GM19239 (cell line): ENCODE measurements around the gene DLK2.
"Not testable (repeated sequence)": the region's sequence is repeated elsewhere in the genome, so short reads cannot be mapped to it uniquely, and the experiment has no call there.

Experiments used
- DNase-seq: peaks from one replicate; pipeline ENCODE4 v3.0.0; 2011; ENCODE audit warnings: low spot score; ENCODE audit not compliant: insufficient read length
- FAIRE-seq: peaks from 2 replicates; lab custom pipeline; 2011; peaks lifted over from hg19 to GRCh38; lab: Jason Lieb, UNC

DLK2 gene

DNA sequence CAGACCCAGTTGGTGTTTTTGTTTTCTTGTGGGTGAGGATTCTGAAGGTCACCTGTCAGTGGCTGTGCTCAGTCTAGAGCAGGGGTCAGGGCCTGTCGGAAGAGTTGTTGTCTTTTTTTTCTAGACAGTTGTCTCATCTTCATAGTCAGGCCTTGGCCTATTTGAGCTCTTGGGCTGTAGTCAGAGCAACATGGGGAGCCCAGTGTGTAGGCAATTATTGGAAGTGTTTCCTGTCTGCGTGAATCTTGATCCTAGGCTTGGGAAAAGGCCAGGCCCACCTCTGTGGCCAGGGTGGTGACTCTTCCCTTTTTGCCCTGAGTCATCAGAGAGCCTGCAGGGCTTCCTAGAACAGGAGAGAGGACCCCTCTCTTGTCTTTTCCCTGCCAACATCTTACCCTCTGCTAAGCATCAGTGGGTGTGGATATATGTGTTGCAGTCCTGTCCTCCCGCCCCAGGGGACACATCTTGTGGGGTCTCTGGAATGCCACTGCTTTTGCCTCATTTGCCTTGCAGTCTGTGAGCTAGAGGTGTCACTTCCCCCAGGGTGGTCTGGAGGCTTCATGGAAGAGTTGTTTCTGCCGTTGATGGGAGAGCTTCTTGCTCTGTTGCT lies 33.4 kb upstream of the DLK2 start:
- DNase-seq (no peak), FAIRE-seq (no peak)

- no peak for FAIRE-seq
- DNase-seq = no peak
These were observed 26.4 kb upstream of the DLK2 start for GRCh38 chr6:43481591-43482236.

GRCh38 chr6:43481075-43481474 lies 25.7 kb upstream of the DLK2 start:
- no peak for DNase-seq
- FAIRE-seq = no peak

- no peak for DNase-seq
- peak; percentile 48 for FAIRE-seq
These were observed 22.6 kb upstream of the DLK2 start for GRCh38 chr6:43478008-43478372.

GRCh38 chr6:43477235-43478007 lies 22.1 kb upstream of the DLK2 start, which contains the start of gene TJAP1:
TJAP1 (plus strand) TSS chr6:43477570; CDS start chr6:43499002, 21,432 bp downstream.
- FAIRE-seq = peak; percentile 90
- DNase-seq = peak; percentile 87

DNA sequence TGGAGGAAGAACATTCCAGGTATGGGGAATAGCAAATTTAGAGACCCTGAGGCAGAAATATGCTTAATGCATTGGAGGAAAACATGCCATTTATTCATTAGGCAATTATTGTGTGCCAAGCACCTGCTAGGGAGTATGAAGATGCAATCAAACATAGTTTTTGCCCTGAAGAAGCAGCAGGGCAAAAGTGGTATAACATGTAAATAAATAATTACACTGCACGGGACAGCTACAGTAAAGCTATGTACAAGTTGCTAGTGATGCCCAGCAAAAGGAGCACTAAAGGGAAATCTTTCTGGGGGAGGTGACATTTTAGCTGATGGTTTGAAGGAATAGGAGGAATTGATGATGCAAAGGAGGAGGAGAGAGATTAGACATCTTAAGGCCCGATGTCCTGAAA lies 21.4 kb upstream of the DLK2 start:
- DNase-seq (no peak), FAIRE-seq (no peak)

- FAIRE-seq (no peak), DNase-seq (no peak)
These were observed 20.2 kb upstream of the DLK2 start for GRCh38 chr6:43475516-43475915.

GRCh38 chr6:43472515-43472914 lies 17.2 kb upstream of the DLK2 start:
- FAIRE-seq (no peak), DNase-seq (no peak)

GRCh38 chr6:43471399-43471798 lies 16.1 kb upstream of the DLK2 start:
- DNase-seq (no peak), FAIRE-seq (no peak)

DNA sequence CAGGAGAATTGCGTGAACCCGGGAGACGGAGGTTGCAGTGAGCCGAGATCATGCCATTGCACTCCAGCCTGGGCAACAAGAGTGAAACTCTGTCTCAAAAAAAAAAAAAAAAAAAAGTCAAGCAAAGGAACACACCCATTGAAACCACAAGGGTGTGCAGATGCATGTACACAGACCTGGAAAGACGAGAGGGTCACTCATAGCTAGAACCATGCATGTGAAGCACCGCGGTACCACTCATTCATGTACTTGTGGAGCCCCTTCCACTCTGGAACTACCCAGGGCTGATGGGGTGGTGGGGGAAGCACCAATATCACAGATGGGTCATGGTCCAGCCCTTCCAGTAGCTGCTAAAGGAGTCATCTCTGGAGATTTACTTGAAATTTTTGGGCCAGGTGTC lies 14.6 kb upstream of the DLK2 start:
- DNase-seq (no peak), FAIRE-seq (no peak)

DNA sequence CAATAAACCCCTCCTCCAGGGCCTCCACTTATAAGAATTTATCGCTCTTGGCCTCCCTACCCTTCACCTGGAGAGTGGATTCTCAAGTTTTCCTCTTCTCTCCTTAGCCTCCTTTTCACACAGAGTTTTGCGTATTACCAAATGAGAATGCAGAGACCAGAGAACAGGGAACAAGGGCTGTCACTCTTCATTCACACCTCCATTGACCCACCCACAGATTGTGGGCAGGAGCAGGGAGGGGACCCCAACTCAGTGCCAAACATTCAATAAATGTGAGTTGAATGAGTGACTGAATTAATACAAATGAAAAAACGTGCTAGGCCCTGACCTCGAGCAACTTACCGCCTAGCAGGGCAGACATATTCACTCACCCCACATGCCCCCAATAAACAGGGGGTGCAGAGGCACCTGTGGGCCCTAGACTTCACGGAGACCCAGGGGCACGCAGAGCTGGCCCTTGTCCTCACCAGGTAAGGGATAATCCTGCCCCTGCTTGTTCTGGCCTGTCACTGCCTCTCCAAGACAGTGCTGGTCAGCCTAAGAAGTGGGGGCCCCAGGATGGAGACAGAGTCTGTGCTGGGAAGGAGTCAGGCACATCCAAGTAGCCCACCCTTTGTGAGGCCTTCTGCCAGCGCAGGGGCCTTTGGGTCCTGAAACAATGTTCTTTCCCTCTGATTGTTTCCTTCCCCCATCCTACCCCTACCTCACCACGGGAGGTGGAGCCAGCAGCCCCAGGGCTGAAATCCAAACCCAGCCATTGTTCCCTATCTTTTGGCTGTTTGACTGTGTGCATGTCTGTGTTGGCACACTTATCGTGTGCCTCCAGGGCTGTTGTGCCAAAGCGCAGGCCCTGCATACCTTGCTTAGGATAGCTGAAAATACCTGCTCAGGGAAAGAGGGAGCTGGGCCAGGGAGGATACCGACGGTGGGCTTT lies 13.7 kb upstream of the DLK2 start:
- DNase-seq = no peak
- FAIRE-seq = no peak

DNA sequence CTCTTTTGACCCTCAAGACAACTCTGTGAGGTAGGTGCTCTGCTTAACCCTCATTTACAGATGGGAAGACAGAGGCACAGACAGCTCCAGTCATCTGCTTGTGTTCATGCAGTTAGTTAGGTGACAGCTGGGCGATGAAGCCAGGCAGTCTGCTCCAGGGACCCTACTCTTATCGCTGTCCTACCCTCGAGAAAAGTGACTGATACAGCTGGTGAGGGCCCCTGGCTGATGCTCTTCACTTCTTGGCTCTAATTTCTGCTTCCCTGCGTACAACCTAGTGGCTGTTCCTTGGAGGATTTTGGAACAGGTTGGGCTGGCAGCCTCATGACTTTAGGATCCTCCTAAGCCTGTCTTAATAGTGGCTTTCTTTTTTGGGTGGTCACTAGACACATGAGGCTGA lies 12.9 kb upstream of the DLK2 start:
- FAIRE-seq = no peak
- DNase-seq = no peak

DNA sequence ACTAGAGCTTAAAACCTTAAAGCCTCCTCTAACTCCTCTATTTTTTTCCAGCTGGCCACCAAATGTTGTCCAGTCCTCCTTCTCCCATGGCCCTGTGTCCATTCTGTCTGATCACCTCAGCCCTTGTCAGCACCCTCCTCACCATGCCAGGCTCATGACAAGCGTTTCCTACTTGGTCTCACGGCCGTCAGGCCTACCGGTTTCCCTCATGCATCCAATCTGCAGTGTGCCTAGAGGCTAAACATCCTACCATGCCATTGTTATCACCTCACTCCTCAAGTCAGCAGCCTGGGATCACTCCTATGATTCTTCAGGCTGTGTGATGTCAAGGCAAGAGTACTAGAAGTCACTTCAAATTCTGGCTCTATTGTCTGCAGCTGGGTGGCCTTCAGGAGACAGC lies 12.4 kb upstream of the DLK2 start:
- FAIRE-seq = no peak

DNA sequence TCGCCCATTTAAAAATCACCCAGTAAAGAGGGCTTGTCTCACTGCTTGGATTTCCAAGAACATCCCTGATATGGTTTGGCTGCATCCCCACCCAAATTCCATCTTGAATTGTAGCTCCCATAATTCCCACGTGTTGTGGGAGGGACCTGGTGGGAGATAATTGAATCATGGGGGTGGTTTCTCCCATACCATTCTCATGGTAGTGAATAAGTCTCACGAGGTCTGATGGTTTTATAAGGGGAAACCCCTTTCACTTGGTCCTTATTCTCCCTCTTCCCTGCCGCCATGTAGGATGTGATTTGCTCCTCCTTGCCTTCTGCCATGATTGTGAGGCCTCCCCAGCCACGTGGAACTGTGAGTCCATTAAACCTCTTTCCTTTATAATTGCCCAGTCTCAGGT lies 11.9 kb upstream of the DLK2 start:
- DNase-seq, FAIRE-seq: not testable (repeated sequence)

More for the DNA sequence above, 12.4 kb upstream of the DLK2 start:
- no peak for DNase-seq

- no peak for DNase-seq
- FAIRE-seq = no peak
These were observed 10.6 kb upstream of the DLK2 start for GRCh38 chr6:43465948-43466347.

DNA sequence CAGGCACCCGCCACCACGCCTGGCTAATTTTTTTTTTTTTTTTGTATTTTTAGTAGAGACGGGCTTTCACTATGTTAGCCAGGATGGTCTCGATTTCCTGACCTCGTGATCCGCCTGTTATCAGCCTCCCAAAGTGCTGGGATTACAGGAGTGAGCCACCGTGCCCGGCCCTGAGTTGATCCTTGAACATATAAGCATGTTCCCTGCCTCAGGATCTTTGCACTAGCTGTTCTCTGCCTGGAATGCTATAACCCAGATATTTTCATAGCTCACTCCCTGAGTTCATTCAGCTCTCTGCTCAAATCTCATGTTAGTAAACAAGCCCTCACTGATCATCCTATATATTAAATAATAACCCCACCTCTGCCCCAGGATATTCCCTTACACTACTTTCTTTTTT lies 9.0 kb upstream of the DLK2 start:
- DNase-seq (no peak), FAIRE-seq (no peak)

DNA sequence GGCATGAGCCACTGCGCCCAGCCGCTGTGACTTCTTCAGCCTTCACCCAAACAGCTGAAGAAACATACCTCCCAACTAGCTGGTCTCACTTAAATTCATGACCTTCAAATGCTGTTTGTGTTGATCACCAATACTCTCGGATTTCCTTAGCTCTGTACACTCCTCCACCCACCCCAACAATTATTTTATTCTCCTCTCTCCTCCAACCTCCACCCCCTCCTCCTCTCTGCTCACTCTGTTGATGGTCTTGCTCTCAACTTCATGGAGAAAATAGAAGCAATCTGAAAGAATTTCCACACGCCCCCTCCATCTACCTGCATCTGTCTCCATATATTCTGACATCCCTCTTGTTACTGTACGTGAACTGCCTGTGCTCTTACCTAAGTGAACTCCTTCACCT lies 6.6 kb upstream of the DLK2 start:
- DNase-seq = no peak
- no peak for FAIRE-seq

GRCh38 chr6:43460032-43460431 lies 4.7 kb upstream of the DLK2 start:
- no peak for FAIRE-seq
- DNase-seq = no peak

GRCh38 chr6:43459535-43459934 lies 4.2 kb upstream of the DLK2 start:
- no peak for FAIRE-seq
- DNase-seq = no peak

- FAIRE-seq, DNase-seq: not testable (repeated sequence)
These were observed 2.8 kb upstream of the DLK2 start for GRCh38 chr6:43458154-43458553.
